ELR (cell line): Measurements from ENCODE around the gene GARNL3.
A peak's percentile ranks its signal among the peaks of the same experiment; 100 is the strongest.

Experiments used
- DNase-seq: peaks from one replicate; pipeline ENCODE4 v3.0.0-alpha.2; 2015; ENCODE audit warnings: low read depth

GARNL3 gene

GRCh38 chr9:127313042-127313560 lies 48.5 kb downstream of the GARNL3 start:
- no peak for DNase-seq

GRCh38 chr9:127314911-127315310 lies 50.3 kb downstream of the GARNL3 start:
- no peak for DNase-seq

DNA sequence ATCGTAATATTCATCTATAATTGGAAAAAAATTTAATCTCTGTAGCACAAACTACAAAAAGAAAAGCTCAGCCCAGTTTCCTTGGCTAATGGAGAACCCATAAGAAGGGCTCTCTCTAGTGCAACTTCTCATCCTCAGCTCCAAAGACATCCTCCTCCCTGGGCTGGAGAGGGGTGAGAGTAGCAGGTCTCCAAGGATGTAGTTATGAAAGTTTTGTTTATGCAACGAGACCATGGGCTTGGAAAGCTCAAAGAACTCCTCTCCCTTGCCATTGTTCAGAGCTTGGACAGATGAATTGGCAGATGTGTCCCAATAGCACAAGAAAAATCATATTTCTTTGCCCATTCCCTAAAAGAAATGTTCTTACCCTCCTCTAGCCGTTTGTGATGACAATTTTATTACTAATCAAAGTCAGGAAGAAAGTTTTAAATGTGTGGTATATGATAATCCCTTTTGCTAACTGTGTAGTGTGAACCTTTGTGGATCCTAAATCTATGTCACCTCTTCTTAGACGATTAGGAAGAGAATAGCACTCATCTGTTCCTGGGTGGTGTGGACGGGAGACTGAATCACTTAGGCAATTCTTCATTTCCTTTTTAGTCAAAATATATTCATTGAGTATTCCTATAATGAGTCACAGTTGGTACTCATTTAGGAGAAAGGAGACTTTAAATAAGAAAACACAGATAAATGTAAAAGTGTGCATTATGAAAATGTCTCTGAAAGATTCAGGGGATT lies 52.2 kb downstream of the GARNL3 start:
- DNase-seq = peak; percentile 63

- DNase-seq = peak; percentile 79
Measured at GRCh38 chr9:127318651-127319167, 54.1 kb downstream of the GARNL3 start.

DNA sequence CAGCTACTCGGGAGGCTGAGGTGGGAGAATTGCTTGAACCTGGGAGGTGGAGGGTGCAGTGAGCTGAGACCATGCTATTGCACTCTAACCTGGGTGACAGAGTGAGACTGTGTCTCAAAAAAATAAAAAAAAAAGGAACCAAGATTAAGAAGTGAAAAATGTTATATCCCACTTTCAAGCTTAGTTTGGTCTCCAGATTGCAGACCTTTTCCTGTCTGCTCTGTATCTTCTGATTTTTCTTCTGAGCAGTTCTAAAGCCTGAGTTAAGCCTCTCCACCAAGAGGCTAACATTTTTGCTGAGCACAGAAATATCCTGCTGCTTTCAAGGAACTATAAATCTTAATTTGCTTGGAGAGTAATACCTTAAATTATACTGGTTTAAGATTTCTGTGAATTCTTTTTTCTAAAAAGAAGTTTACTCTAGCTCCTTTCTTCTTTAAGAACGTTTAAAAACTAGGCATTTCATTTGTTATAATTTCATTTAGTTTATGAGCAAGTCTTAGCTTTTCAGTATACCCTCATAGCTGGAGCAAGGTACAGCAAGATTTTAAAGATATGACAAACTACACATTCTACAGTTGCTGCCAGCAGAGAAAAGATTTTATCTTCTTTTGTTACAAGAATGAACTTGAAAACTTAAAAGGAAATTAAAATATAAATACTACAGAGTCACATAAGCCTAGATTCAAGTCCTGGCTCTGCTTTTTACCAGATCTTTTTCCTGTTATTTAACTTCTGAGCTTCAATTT lies 55.0 kb downstream of the GARNL3 start:
- DNase-seq = no peak

GRCh38 chr9:127320115-127320378 lies 55.5 kb downstream of the GARNL3 start:
- DNase-seq = no peak

DNA sequence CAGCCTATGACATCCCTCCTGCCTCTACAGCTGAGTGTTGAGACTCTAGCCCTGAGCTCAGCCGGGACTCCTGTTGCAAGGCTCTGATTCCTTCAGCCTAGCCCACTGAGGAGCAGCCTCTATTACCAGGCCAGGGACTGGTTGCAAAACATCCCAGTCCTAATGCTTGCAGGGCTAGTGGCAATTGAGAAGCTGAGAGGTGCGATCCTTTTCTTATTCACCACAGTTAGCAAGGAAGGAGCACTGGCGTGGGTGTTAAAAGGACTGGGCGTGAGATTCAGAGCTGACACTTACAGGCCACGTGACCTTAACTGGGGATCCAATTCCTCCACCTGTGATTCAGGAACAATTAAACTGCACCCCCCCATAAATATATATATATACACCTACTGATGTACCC lies 58.8 kb downstream of the GARNL3 start:
- DNase-seq = no peak

DNA sequence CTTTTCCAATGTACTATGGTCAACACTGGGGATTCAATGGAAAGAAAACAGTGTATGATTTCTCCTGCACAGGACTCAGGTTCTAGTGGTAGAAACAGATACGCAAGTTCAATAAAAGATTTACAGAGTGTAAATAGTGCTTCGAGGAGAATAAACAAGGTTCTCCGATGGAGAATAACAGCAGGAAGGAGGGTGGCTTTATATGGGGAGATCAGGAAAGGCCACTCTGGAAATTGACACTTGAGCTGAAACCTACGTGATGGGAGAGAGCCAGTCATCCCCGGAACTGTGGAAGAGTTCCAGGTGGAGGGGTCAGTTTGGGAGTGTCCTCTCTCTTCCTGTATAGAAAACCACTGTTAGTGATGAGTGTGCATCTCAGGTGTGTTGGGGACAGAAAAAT lies 65.9 kb downstream of the GARNL3 start:
- DNase-seq = no peak

- no peak for DNase-seq
Measured at GRCh38 chr9:127333221-127334064, 68.9 kb downstream of the GARNL3 start.

DNA sequence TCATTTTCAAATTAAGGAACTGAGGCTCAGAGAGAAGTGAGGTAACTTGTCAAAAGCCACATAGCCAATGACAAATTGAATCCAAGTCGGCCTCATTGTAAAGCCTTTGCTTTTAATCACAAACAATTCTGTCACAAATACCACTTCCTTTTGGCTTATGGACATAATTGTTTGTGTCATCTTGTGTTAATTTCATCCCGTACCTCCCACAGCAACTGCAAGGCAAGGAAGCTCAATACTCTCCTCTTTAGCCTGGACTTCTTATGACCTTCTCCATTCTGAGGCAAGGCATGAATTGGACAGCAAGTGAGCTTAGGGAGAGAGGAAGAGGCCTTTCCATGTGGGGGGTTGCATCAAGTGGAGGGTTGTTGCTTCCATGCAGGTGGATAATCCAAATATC lies 70.2 kb downstream of the GARNL3 start:
- DNase-seq = no peak

- DNase-seq = peak; percentile 38
Measured at GRCh38 chr9:127336086-127336485, 71.5 kb downstream of the GARNL3 start.

GRCh38 chr9:127336506-127337352 lies 72.2 kb downstream of the GARNL3 start:
- peak; percentile 98 for DNase-seq

GRCh38 chr9:127340721-127341120 lies 76.1 kb downstream of the GARNL3 start:
- DNase-seq = no peak

DNA sequence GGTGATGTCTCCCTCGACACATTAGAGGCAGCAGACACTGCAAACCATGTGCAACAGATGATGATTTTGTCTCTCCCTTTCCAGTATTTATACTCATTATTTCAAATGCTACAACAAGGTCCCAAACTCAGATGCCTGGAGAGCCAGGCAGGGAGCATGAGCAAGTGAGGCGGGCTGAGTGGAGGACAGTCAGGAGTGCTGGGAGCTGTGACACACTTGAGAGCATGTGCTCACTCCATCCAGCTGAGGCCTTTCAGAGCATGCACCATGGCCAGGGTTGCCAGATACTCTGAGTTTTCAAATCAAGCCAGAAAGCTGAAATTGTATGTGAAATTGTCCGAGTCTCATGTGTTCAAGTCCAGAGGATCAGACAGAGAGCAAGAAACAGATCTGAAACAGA lies 76.6 kb downstream of the GARNL3 start:
- DNase-seq = no peak

DNA sequence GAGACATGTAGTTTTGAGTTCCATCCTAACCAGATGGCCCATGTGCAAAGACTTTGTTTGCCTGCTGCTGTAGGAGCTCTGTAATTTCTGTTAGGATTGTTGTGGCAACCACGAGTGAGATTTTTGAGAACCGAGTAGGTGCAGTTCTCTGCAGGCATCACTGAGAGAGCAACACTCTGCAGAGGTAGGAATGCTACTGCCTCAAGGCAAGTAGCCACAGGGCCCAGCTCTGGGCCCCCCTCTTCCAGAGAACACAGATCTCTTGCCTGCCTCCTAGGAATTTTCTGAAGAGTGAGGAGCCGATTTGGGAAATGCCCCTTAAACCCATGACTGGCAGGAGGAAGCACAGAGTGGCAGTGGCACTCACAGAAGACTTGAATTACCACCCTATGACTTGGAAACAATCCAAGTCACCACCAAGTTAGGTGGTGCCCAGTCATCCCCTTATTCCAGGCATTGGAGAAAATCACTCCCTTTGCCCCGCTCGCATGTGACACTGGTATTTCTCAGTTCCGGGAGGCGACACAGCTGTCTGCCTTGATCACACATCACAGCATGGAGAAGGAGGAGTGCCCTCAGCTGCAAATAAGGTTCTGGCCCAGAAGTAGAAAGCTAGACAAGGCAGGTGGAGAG lies 79.9 kb downstream of the GARNL3 start:
- DNase-seq = no peak

DNA sequence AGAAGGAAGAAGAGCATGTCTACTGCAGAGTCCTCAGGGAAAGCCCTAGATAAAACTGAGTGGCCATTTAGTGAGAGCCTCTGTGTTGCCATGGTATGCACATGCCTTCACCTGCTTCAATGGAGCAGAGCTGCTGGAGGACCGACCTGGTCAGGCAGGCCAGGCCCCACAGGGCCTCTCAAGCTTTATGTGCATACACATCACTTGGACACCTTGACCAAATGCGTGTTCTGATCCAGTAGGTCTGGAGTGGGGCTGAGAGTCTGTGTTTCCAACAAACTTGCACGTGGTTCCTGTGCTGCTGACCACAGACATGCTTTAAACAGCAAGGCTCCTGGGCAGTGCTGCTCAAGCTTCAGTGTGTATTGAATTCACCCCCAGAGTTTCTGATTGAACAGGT lies 81.0 kb downstream of the GARNL3 start:
- no peak for DNase-seq

DNA sequence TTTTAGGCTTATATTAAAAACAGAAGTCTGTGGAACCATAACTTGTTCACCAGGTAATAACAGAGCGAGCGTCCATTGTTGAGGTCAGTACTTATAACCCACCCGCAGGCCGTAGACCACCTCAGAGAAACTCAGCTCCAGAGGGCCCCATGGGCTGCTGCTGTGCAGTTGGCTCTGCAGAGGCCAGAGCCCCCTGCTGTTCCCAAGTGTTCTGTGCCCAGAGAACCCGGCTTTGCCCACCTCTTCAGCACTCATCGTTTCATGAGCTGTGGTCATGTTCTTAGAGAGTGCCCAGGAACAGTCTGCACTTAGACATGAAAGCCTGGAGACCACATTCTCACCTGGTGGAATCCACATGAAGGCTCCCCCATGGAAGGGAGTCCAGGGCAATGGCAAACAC lies 82.0 kb downstream of the GARNL3 start:
- peak; percentile 19 for DNase-seq

DNA sequence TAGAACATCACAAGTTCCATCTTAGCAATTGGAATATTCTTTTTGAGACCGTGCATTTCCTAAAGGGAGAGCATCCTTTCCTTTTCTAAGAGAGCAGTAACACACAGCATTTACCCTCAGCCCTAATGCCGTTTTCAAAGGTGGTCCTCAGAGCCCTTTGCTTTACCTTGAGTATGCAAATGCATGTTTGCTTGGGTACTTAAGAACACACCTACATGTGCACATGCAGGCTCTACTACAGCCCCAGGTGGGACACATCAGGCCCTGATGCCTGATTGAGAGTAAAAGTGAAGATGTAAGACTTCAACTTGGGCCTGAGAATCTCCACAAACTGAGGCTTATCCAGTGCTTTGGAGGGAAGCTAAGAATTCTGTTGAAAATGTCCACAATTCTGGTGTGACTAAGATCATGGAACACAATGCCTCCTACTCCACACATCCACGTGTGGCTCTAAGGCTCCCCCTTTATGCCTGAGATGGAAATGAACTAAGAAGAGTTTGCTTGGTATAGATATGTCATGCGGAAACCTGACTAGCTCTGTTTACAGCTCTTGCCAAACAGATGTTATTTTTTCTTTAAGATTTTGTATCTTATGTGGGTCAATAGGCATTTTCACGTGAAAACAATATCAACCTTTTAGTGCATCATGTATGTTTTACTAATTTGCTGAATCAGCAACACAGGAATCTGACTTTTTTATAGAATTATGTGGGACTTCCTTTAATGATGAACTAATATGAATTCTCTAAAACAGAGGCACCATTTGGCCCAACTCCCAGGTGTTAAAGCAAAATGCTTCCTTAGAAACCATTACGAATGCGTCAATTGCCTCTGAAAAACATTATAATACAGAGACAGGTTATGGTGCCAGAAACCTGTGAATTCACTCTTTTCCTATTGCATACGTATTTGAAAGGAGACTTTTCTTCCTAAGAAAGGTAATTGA lies 83.5 kb downstream of the GARNL3 start:
- peak; percentile 69 for DNase-seq

- DNase-seq = no peak
Measured at GRCh38 chr9:127349483-127350113, 85.0 kb downstream of the GARNL3 start.
